ENCODE results near the gene IGIP. TPM values are rescaled to one million over a fixed set of nuclear protein-coding genes. Genes with fewer than 3 reads are reported as not detected.

The IGIP gene
- total RNA-seq, 2 experiments from 2014 or later, result 1.7 to 1.9 TPM

GRCh38 chr5:140111011-140111858, 14.5 kb upstream of the IGIP start:
- intact Hi-C loops (cut with DNase I, micrococcal nuclease), result loop anchor here (5.0 to 10.0 kb wide), 5 partner anchors 446 to 1756 kb away; partner anchors contain the start of genes UBE2D2 (in 2 of the 2), HARS1 (in 1 of the 2), HARS2 (in 1 of the 2) and KDM3B (in 1 of the 2)
- H3K4me1 Mint-ChIP-seq, result peaks cover 57% of the 10 kb centered on the region
- DNase-seq, result no peak
- H3K9me3 Mint-ChIP-seq (ENCODE audit: low read depth), result no peaks in the 10 kb centered on the region
- ATAC-seq, result no peak
- peaks cover 14% of the 10 kb centered on the region for H3K36me3 Mint-ChIP-seq (ENCODE audit: low read depth)
- H3K4me3 Mint-ChIP-seq, result no peak overlapping the region
- H3K27me3 Mint-ChIP-seq, result peaks cover 3% of the 10 kb centered on the region
- ChIA-PET POLR2A (interaction anchor here (1.3 kb wide), 1 partner anchor 21 kb away, joined by 3 read pairs; no protein-coding TSS in a partner anchor), CTCF (interaction anchor here (1.5 to 8.1 kb wide), 4 partner anchors 9 to 33 kb away, joined by 3 to 78 read pairs (median 14); no protein-coding TSS in a partner anchor)
- H3K27ac Mint-ChIP-seq, result no peak overlapping the region

GRCh38 chr5:140111859-140112551, 13.7 kb upstream of the IGIP start:
- peak overlapping the region; percentile 8 for H3K27ac Mint-ChIP-seq

GRCh38 chr5:140112685-140113179, 13.0 kb upstream of the IGIP start:
- peaks cover 60% of the 10 kb centered on the region for H3K4me1 Mint-ChIP-seq
- DNase-seq (no peak), ATAC-seq (no peak)
- peak overlapping the region; percentile 84 for H3K27ac Mint-ChIP-seq
- POLR2A ChIA-PET, result interaction anchor here (1.3 kb wide), 1 partner anchor 19 kb away, joined by 3 read pairs; no protein-coding TSS in a partner anchor
- no peaks in the 10 kb centered on the region for H3K9me3 Mint-ChIP-seq (ENCODE audit: low read depth)
- intact Hi-C loops (cut with DNase I, micrococcal nuclease), result loop anchor here (5.0 to 10.0 kb wide), 5 partner anchors 445 to 1758 kb away; partner anchors contain the start of genes UBE2D2 (in 2 of the 2), HARS1 (in 1 of the 2), HARS2 (in 1 of the 2) and KDM3B (in 1 of the 2)
- CTCF ChIA-PET, result interaction anchor here (0.6 to 8.1 kb wide), 11 partner anchors 9 to 608 kb away, joined by 3 to 78 read pairs (median 4); no protein-coding TSS in a partner anchor
- H3K4me3 Mint-ChIP-seq, result peak overlapping the region; percentile 89
- peaks cover 14% of the 10 kb centered on the region for H3K36me3 Mint-ChIP-seq (ENCODE audit: low read depth)
- H3K27me3 Mint-ChIP-seq, result peaks cover 3% of the 10 kb centered on the region

More at GRCh38 chr5:140111859-140112551, 13.7 kb upstream of the IGIP start:
- DNase-seq (no peak), ATAC-seq (no peak)
- ChIA-PET CTCF (interaction anchor here (0.6 to 8.1 kb wide), 9 partner anchors 9 to 143 kb away, joined by 3 to 78 read pairs (median 4); no protein-coding TSS in a partner anchor), POLR2A (interaction anchor here (1.3 kb wide), 1 partner anchor 20 kb away, joined by 3 read pairs; no protein-coding TSS in a partner anchor)
- Mint-ChIP-seq H3K4me3 (peak overlapping the region; percentile 89), H3K9me3 (ENCODE audit: low read depth) (no peaks in the 10 kb centered on the region), H3K27me3 (peaks cover 3% of the 10 kb centered on the region), H3K36me3 (ENCODE audit: low read depth) (peaks cover 14% of the 10 kb centered on the region), H3K4me1 (peaks cover 56% of the 10 kb centered on the region)
- intact Hi-C loops (cut with DNase I, micrococcal nuclease), result loop anchor here (5.0 to 10.0 kb wide), 5 partner anchors 445 to 1757 kb away; partner anchors contain the start of genes UBE2D2 (in 2 of the 2), HARS1 (in 1 of the 2), HARS2 (in 1 of the 2) and KDM3B (in 1 of the 2)

- Mint-ChIP-seq H3K4me3 (peak overlapping the region; percentile 89), H3K4me1 (peaks cover 63% of the 10 kb centered on the region), H3K36me3 (ENCODE audit: low read depth) (peaks cover 14% of the 10 kb centered on the region), H3K27me3 (peaks cover 3% of the 10 kb centered on the region), H3K27ac (peak overlapping the region; percentile 84), H3K9me3 (ENCODE audit: low read depth) (no peaks in the 10 kb centered on the region)
- no peak for ATAC-seq
- intact Hi-C loops (cut with DNase I, micrococcal nuclease), result loop anchor here (5.0 to 10.0 kb wide), 5 partner anchors 444 to 1758 kb away; partner anchors contain the start of genes UBE2D2 (in 2 of the 2), HARS1 (in 1 of the 2), HARS2 (in 1 of the 2) and KDM3B (in 1 of the 2)
- CTCF ChIA-PET, result interaction anchor here (0.6 to 8.1 kb wide), 6 partner anchors 8 to 607 kb away, joined by 3 to 78 read pairs (median 4); no protein-coding TSS in a partner anchor
- POLR2A ChIA-PET, result no interaction called here
- DNase-seq, result peak; percentile 51
Measured at GRCh38 chr5:140113180-140113698, 12.5 kb upstream of the IGIP start.

GRCh38 chr5:140113699-140114263, 12.0 kb upstream of the IGIP start, which contains the start of gene PURA:
Gene PURA, plus strand, starts transcription at chr5:140114109. Its CDS starts 73 bp downstream, at chr5:140114182.
- H3K27me3 Mint-ChIP-seq, result peaks cover 3% of the 10 kb centered on the region
- H3K27ac Mint-ChIP-seq, result peak within 1 kb of the TSS; percentile 84
- H3K4me1 Mint-ChIP-seq, result peaks cover 65% of the 10 kb centered on the region
- no peaks in the 10 kb centered on the region for H3K9me3 Mint-ChIP-seq (ENCODE audit: low read depth)
- ChIA-PET CTCF (interaction anchor here (0.6 to 8.1 kb wide), 6 partner anchors 8 to 713 kb away, joined by 3 to 78 read pairs (median 4); no protein-coding TSS in a partner anchor), POLR2A (no interaction called here)
- intact Hi-C loops (cut with DNase I, micrococcal nuclease), result loop anchor here (1.0 to 10.0 kb wide), 10 partner anchors 31 to 1759 kb away; partner anchors contain the start of genes UBE2D2 (in 2 of the 2), ANKHD1 (in 1 of the 2), CYSTM1 (in 1 of the 2) and HARS1 (in 1 of the 2)
- peaks cover 11% of the 10 kb centered on the region for H3K36me3 Mint-ChIP-seq (ENCODE audit: low read depth)
- ATAC-seq (peak; percentile 92), DNase-seq (peak; percentile 98)
- peak within 1 kb of the TSS; percentile 89 for H3K4me3 Mint-ChIP-seq

- ATAC-seq (peak; percentile 14), DNase-seq (peak; percentile 58)
- peak overlapping the region; percentile 82 for H3K27ac Mint-ChIP-seq
- H3K4me1 Mint-ChIP-seq, result peaks cover 58% of the 10 kb centered on the region
- POLR2A ChIA-PET, result interaction anchor here (0.9 kb wide), 1 partner anchor 28 kb away, joined by 8 read pairs; no protein-coding TSS in a partner anchor
- H3K27me3 Mint-ChIP-seq, result no peaks in the 10 kb centered on the region
- peak overlapping the region; percentile 89 for H3K4me3 Mint-ChIP-seq
- CTCF ChIA-PET, result interaction anchor here (0.6 to 8.1 kb wide), 5 partner anchors 9 to 714 kb away, joined by 3 to 78 read pairs (median 3); no protein-coding TSS in a partner anchor
- H3K36me3 Mint-ChIP-seq (ENCODE audit: low read depth), result peaks cover 11% of the 10 kb centered on the region
- intact Hi-C loops (cut with DNase I, micrococcal nuclease), result loop anchor here (1.0 to 10.0 kb wide), 11 partner anchors 7 to 1760 kb away; partner anchors contain the start of genes UBE2D2 (in 2 of the 2), ANKHD1 (in 1 of the 2), CYSTM1 (in 1 of the 2) and HARS1 (in 1 of the 2)
- H3K9me3 Mint-ChIP-seq (ENCODE audit: low read depth), result no peaks in the 10 kb centered on the region
Measured at GRCh38 chr5:140114341-140115185, 11.2 kb upstream of the IGIP start.

GRCh38 chr5:140115186-140115500, 10.6 kb upstream of the IGIP start:
- peaks cover 56% of the 10 kb centered on the region for H3K4me1 Mint-ChIP-seq
- H3K4me3 Mint-ChIP-seq, result peak overlapping the region; percentile 89
- peaks cover 11% of the 10 kb centered on the region for H3K36me3 Mint-ChIP-seq (ENCODE audit: low read depth)
- ATAC-seq (no peak), DNase-seq (no peak)
- intact Hi-C loops (cut with DNase I, micrococcal nuclease), result loop anchor here (1.0 to 10.0 kb wide), 7 partner anchors 8 to 1760 kb away; partner anchors contain the start of genes ANKHD1 (in 1 of the 2), HARS1 (in 1 of the 2), HARS2 (in 1 of the 2) and KDM3B (in 1 of the 2)
- no peaks in the 10 kb centered on the region for H3K27me3 Mint-ChIP-seq
- H3K27ac Mint-ChIP-seq, result peak overlapping the region; percentile 82
- ChIA-PET CTCF (interaction anchor here (1.0 to 8.1 kb wide), 6 partner anchors 8 to 42 kb away, joined by 3 to 78 read pairs (median 4); no protein-coding TSS in a partner anchor), POLR2A (interaction anchor here (0.9 kb wide), 1 partner anchor 28 kb away, joined by 8 read pairs; no protein-coding TSS in a partner anchor)
- no peaks in the 10 kb centered on the region for H3K9me3 Mint-ChIP-seq (ENCODE audit: low read depth)

GRCh38 chr5:140116716-140117115, 9.0 kb upstream of the IGIP start:
- Mint-ChIP-seq H3K4me3 (no peak overlapping the region), H3K36me3 (ENCODE audit: low read depth) (peaks cover 11% of the 10 kb centered on the region), H3K9me3 (ENCODE audit: low read depth) (no peaks in the 10 kb centered on the region), H3K4me1 (peaks cover 55% of the 10 kb centered on the region), H3K27me3 (no peaks in the 10 kb centered on the region), H3K27ac (no peak overlapping the region)
- DNase-seq (no peak), ATAC-seq (no peak)
- intact Hi-C loops (cut with DNase I, micrococcal nuclease), result loop anchor here (2.0 to 10.0 kb wide), 4 partner anchors 14 to 1762 kb away; partner anchors contain the start of genes HARS1 (in 1 of the 2), HARS2 (in 1 of the 2), KDM3B (in 1 of the 2) and UBE2D2 (in 1 of the 2)
- ChIA-PET POLR2A (no interaction called here), CTCF (interaction anchor here (1.2 to 8.1 kb wide), 4 partner anchors 10 to 44 kb away, joined by 3 to 78 read pairs (median 4); no protein-coding TSS in a partner anchor)

- Mint-ChIP-seq H3K36me3 (ENCODE audit: low read depth) (peaks cover 11% of the 10 kb centered on the region), H3K27ac (no peak overlapping the region), H3K27me3 (no peaks in the 10 kb centered on the region), H3K4me1 (peaks cover 55% of the 10 kb centered on the region), H3K4me3 (no peak overlapping the region), H3K9me3 (ENCODE audit: low read depth) (no peaks in the 10 kb centered on the region)
- POLR2A ChIA-PET, result no interaction called here
- DNase-seq, result no peak
- ATAC-seq, result no peak
- CTCF ChIA-PET, result interaction anchor here (1.2 to 8.1 kb wide), 3 partner anchors 11 to 42 kb away, joined by 3 to 78 read pairs (median 5); no protein-coding TSS in a partner anchor
- intact Hi-C loops (cut with DNase I, micrococcal nuclease), result loop anchor here (2.0 to 10.0 kb wide), 4 partner anchors 13 to 1763 kb away; partner anchors contain the start of genes HARS1 (in 1 of the 2), HARS2 (in 1 of the 2), KDM3B (in 1 of the 2) and UBE2D2 (in 1 of the 2)
Measured at GRCh38 chr5:140117523-140117922, 8.2 kb upstream of the IGIP start.

All from activated CD4-positive, alpha-beta T cell treated with anti-CD3 and anti-CD28 coated beads for 36 hours (primary cell).